GM19351 (cell line): Measurements from ENCODE around the gene CD3D.

Experiments
- ATAC-seq: cut with Tn5 transposase; IDR thresholded peaks from one replicate; pipeline ENCODE4 v1.9.1; 2021; ENCODE audit warnings: mild to moderate bottlenecking, moderate library complexity; ENCODE audit not compliant: unreplicated experiment

The CD3D gene

GRCh38 chr11:118342503-118343161 is at the start of gene CD3D:
Gene CD3D (minus strand): TSS chr11:118342705. CDS start chr11:118342607, 98 bp downstream.
- ATAC-seq: no peak

- no peak for ATAC-seq
These were observed 41.2 kb upstream of the CD3D start for GRCh38 chr11:118383657-118384056.

DNA sequence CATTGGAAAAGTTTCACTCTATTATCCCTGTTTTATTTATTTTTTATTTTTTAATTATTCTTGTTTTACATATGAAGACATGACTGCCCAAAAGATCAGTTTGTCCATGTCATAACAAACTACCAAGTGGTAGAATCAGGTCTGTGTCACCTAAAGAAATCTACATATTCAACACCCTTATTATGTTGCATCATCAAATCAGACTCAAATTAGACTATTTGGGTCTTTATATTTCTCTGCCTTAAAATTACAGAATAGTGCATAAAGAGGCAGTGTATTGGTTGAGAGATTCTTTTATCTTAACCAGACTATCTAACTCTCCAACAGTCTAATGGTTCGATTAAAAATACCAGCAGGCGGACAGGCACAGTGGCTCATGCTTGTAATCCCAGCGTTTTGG is 40.4 kb upstream of the CD3D start:
- ATAC-seq: no peak

- no peak for ATAC-seq
These were observed 38.1 kb upstream of the CD3D start for GRCh38 chr11:118380571-118380970.

DNA sequence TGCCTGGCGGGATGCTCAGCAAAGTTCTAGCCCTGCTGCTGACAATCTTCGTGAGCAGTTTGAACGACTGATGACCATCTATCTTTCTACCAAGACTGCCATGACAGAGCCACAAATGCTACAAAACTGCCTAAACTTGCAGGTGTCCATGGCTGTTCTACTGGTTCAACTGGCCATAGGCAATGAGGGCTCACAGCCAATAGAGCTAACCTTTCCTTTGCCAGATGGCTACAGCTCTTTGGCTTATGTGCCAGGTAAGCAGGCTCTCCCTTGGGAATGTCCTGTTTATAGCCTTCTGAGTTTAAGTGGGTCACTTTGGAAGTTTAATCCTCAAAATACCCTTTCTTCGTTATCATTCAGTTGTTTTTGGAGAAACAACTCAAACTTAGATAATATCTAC is 37.0 kb upstream of the CD3D start:
- ATAC-seq: no peak

DNA sequence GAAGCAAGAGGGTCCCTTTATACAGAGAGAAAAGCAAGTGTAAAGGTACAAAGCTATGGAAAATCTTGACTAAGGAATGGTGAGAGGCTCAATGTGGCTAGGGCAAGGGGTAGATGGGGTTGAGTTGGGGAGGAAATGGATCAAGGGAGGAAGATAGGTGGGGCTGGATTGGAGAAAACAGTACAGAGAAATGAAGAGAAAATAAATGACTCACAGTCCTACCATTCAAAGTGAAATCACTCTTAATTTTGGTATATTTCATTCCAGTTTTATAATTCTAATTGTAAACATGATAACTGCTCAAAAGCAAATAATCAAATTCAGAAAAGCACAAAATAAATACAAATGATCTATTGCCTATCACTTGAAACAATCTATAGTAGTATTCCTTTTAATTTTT is 33.5 kb upstream of the CD3D start:
- no peak for ATAC-seq

DNA sequence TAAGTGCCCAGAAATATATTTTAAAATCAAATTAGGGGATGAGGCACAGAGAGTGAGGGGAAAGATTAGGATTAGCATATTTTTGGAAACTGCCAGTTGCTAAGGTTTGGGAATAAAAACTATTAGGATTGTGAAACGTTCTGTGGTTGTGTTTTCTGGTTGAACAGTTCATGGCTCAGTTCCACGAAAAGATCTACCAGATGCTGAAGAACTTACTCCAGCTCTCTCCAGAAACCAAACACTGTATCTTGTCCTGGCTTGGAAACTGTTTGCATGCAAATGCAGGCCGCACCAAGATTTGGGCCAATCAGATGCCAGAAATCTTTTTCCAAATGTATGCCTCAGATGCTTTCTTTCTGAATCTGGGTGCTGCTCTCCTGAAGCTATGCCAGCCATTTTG is 32.2 kb upstream of the CD3D start:
- ATAC-seq: no peak

DNA sequence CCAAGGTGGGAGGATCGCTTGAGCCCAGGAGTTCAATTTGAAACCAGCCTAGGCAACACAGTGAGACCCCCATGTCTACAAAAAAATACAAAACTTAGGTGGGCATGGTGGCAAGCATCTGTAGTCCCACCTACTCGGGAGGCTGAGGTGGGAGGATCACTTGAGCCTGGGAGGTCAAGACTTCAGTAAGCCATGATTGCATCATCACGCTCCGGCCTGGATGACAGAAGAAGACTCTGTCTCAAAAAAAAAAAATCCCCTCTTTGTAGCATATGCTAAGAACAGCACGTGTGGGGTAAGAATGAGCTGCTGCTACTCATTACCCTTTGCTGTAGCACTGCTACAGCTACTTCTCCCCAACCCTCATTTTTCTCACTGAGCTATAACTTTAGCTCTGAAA is 31.4 kb upstream of the CD3D start:
- no peak for ATAC-seq

- no peak for ATAC-seq
These were observed 30.8 kb upstream of the CD3D start for GRCh38 chr11:118373263-118373662.

- ATAC-seq: no peak
These were observed 28.3 kb upstream of the CD3D start for GRCh38 chr11:118370774-118371173.

DNA sequence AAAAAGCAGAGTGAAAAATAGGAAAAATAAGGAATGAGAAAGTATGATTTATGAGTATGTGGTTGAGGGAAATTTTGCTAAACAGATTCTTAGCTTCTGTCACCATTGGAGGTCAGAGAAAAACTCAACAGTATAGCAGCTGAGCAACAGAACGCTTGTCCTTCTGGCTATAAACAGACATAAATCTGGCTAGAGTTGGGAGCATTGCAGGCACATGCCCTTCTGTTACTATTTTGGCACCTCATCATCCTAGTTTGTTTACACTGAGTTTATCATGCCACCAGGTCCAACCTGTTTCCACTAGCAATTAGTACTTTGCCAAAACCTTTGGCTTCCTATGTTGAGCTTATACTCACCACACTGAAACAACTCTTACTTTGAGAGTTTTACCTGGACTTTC is 23.8 kb upstream of the CD3D start:
- no peak for ATAC-seq

DNA sequence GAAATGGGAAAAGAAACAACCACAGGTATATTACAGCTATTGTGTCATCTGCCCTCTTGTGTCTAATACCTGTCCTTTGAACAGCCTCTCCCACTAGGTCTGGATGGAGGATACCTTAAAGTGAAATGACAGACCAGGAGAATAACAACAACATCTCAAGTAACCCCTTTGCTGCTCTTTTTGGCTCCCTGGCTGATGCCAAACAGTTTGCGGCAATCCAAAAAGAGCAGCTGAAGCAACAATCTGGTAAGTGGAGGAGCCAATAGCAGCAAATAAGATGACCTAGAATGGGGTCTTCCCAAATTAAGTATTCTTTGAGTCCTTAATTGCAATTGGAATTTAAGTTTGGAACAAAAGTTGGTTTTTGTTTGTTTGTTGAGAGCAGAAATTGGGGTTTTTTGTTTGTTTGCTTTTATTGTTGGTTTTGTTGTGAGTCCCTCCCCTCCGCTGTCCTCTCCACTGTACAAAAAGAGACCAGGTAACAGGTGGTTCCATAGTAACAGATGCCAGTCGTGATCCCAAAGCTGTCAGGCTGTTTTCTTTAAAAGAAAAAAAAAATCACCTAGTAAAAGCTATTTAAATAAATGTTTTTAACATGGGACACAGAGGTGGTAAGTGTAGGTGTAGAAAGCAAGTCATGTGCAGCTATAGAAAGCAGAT is 22.6 kb upstream of the CD3D start:
- no peak for ATAC-seq

DNA sequence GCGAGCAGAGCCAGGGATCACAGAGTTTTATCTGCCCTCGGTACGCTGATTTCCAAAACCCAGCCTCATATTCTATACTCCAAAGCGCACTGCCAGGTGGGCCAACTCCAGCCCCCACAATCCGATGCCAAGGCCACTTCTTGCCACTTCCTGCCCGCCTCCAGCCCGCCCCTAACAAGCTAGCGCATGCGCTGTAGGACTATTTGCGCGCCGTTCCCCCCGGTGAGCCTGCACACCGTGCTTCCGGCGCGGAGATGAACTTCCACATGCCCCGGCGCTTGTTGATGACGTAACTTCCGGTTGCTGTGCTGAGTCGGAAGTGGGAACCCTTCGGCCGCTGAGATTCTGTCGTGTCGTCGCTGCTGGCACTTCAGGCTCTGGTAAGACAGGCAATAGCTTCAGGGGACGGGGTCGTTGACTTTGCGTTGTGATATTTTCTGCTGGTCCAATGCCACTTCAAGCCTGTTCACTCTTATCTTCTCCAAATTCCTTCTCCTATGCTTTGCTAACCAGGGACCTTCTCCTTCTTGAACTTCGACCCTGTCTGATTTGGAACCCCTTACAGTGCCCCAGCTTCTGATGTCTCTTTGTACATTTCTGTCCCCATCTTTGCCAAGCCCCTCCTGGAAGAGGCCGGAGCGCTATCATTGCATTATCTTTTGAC is 16.9 kb upstream of the CD3D start, which contains the start of gene UBE4A:
Gene UBE4A, plus strand, starts transcription at position 306 of the 664 bp plus-strand sequence. CDS start 5,481 bp downstream, outside the sequence.
- peak; percentile 88 for ATAC-seq

- no peak for ATAC-seq
These were observed 15.6 kb upstream of the CD3D start for GRCh38 chr11:118358071-118358470.

DNA sequence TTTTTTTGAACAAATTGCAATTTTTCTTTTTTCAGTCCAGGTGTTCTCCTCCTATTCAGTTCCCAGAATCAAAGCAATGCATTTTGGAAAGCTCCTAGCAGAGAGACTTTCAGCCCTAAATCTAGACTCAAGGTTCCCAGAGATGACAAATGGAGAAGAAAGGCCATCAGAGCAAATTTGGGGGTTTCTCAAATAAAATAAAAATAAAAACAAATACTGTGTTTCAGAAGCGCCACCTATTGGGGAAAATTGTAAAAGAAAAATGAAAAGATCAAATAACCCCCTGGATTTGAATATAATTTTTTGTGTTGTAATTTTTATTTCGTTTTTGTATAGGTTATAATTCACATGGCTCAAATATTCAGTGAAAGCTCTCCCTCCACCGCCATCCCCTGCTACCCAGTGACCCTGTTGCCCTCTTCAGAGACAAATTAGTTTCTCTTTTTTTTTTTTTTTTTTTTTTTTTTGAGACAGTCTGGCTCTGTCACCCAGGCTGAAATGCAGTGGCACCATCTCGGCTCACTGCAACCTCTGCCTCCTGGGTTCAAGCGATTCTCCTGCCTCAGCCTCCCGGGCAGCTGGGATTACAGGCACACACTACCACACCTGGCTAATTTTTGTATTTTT is 10.7 kb upstream of the CD3D start:
- no peak for ATAC-seq

DNA sequence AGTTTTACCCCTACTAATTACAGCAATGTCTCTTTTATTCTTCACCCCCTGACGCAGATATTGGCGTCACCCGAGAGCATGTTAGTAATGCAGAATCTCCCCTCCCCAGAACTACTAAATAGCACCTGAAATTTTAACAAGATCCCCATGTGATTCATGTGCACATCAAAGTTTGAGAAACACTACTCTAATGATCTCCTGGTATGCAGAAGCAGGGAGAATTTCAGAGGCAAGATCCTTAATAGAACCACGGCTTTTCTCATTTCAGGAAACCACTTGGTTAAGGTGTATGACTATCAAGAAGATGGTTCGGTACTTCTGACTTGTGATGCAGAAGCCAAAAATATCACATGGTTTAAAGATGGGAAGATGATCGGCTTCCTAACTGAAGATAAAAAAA is 7.0 kb upstream of the CD3D start:
- no peak for ATAC-seq

DNA sequence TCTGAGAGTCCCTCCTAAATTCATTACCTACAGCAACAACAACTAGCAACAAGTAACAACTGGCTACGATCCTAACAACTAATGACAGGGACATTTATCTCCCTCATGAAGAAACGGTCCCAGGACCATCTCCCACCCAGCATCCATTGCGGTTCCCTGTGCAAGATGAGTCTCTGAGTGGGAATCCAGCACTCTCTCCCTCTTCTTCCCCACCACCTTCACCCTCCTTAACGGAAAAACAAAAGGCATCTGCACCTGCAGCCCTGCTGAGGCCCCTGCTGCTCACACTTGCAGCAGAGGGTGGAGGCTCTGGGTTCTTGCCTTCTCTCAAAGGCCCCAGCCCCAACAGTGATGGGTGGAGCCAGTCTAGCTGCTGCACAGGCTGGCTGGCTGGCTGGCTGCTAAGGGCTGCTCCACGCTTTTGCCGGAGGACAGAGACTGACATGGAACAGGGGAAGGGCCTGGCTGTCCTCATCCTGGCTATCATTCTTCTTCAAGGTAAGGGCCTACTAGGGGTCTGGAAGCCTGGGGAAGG is 1.5 kb upstream of the CD3D start, which contains the start of gene CD3G:
Gene CD3G, plus strand, starts transcription at position 364 of the 535 bp plus-strand sequence. Its CDS starts 80 bp downstream, at position 444.
- no peak for ATAC-seq

DNA sequence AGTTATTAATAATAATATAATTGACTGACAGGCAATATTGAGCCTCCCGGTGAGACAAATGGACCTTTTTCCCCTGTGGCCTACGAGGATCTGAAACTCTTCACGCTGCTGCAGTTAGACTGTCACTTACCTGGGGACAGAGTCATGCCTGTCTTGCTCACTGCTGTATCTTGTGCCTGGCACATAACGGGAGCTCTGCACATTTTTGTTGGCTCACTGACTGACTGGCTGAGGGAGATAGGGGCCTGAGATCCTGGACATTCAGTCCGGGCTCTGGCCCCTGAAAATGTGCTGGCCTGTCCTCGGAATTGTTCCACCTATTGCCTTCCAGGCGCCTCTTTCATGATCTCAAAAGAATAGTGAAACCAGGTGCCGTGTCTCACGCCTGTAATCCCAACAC is 743 bp upstream of the CD3D start:
- no peak for ATAC-seq

DNA sequence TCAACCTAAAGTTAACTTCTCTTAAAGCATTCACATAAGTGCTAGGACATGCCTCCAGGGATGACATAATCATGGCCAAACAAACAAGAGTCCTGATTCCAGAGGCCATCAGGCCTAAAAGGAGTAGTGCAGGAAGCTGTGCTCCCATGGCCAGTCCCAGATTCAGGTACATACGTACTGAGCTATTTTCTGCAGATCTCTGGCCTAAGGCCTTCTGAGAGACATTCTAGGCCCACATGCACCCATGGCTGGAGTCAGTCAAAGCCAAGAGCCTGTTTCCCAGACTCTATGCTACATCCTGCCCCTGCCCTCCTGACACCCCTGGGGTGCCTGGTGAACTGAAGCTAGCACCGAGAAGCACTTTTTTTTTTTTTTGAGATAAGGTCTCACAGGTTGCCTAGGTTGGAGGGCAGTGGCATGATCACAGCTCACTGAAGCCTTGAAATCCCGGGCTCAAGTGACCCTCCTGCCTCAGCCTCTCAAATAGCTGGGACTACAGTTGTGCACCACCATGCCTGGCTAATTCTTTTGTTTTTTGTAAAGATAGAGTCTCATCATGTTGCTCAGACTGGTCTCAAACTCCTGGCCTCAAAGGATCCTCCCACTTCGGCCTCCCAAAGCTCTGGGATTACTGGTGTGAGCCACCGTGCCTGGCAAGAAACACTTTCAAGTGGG is 553 bp downstream of the CD3D start:
- no peak for ATAC-seq

DNA sequence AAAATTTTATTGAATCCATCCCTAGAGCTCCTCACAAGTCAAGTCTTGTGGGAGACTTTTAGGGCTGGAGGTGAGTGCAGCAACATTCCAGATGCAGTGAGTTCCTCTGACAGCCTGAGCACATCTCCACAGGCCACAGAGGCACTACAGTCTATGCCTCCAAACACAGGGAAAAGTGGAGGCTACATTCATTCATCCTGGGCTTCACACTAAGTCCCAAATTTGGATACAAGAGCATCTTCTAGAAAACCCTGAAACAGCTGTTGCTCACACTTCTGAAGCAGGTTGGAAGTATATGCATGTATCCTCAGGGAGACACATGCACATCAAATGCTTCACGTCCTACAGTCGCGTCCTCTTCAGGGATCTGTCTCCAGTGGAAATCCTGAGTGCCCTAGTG is 1.2 kb downstream of the CD3D start:
- no peak for ATAC-seq

DNA sequence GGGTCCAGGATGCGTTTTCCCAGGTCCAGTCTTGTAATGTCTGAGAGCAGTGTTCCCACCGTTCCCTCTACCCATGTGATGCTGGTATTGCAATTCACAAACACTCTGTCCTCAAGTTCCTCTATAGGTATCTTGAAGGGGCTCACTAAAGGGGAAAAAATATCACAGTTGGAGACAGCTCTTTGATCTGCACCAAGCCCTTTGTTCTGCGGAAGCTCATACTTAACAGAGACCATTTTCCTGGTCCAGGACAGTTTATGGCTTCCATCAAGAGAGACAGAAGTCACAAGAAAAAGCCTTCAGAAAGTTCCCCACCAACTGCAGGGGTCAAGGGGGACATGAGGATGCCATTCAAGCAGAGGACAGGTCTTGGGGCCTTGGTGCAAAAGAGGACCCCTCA is 2.1 kb downstream of the CD3D start:
- no peak for ATAC-seq
